GM23338 (cell line): ENCODE data around the gene ERC2. TPM values are rescaled to one million over a fixed set of nuclear protein-coding genes. Genes with fewer than 3 reads are reported as not detected.
A peak's percentile ranks its signal among the peaks of the same experiment; 100 is the strongest.

Source experiments
- ATAC-seq: fragments of 200-7000 bp; cut with Tn5 transposase; 3 replicates; pipeline ENCODE4 v1.9.1; 2020
- DNase-seq: peaks from one replicate; pipeline ENCODE4 v3.0.0-alpha.2; 2015; ENCODE audit warnings: low spot score
- H2AFZ ChIP-seq: fragments of 200-600 bp; sonication (generic); 2 replicates; pipeline ENCODE4 v1.8.0; 2016; ENCODE audit warnings: antibody characterized with exemption, mild to moderate bottlenecking, moderate library complexity
- H3F3A ChIP-seq: fragments of 200-600 bp; sonication (generic); replicated peaks from 2 replicates; pipeline ENCODE4 v1.8.0; 2017; ENCODE audit warnings: antibody characterized with exemption, mixed run types, low read depth
- H3K27ac ChIP-seq: fragments of 200-600 bp; sonication (generic); 2 replicates; pipeline ENCODE4 v1.6.1; 2016; ENCODE audit warnings: low read depth
- H3K27me3 ChIP-seq: fragments of 200-600 bp; sonication (generic); 2 replicates; pipeline ENCODE4 v1.8.0; 2016; ENCODE audit warnings: mild to moderate bottlenecking, mixed run types, moderate library complexity; ENCODE audit not compliant: insufficient read depth
- H3K36me3 ChIP-seq: fragments of 200-600 bp; sonication (generic); 2 replicates; pipeline ENCODE4 v1.8.0; 2016; ENCODE audit warnings: mild to moderate bottlenecking; ENCODE audit not compliant: insufficient read depth
- H3K4me1 ChIP-seq: fragments of 200-600 bp; sonication (generic); 2 replicates; pipeline ENCODE4 v1.8.0; 2016; ENCODE audit warnings: mild to moderate bottlenecking, moderate library complexity; ENCODE audit not compliant: insufficient read depth
- H3K4me2 ChIP-seq: fragments of 200-600 bp; sonication (generic); 2 replicates; pipeline ENCODE4 v1.7.1; 2017; ENCODE audit warnings: mixed run types
- H3K4me3 ChIP-seq: fragments of 200-600 bp; sonication (generic); 2 replicates; pipeline ENCODE4 v1.6.1; 2016; ENCODE audit warnings: mixed run types
- H3K79me2 ChIP-seq: fragments of 200-600 bp; sonication (generic); replicated peaks from 2 replicates; pipeline ENCODE4 v1.8.0; 2017; ENCODE audit warnings: mild to moderate bottlenecking; ENCODE audit not compliant: insufficient read depth
- H3K9me2 ChIP-seq: fragments of 200-600 bp; sonication (generic); 2 replicates; pipeline ENCODE4 v1.8.0; 2017; ENCODE audit not compliant: insufficient read depth
- H4K20me1 ChIP-seq: fragments of 200-600 bp; sonication (generic); replicated peaks from 2 replicates; pipeline ENCODE4 v1.8.0; 2017; ENCODE audit warnings: mild to moderate bottlenecking; ENCODE audit not compliant: insufficient read depth
- H3K27ac Mint-ChIP-seq: 2 replicates; pipeline ENCODE4 v1.8.0; 2020; ENCODE audit warnings: inconsistent platforms, mild to moderate bottlenecking, moderate library complexity, mixed read lengths
- H3K27me3 Mint-ChIP-seq: 3 replicates; pipeline ENCODE4 v1.8.0; 2022; ENCODE audit warnings: low read depth, mild to moderate bottlenecking, moderate library complexity, mixed read lengths, inconsistent platforms; ENCODE audit not compliant: insufficient read depth, poor library complexity
- H3K36me3 Mint-ChIP-seq: 3 replicates; pipeline ENCODE4 v1.8.0; 2021; ENCODE audit warnings: low read depth, mild to moderate bottlenecking, inconsistent platforms, moderate library complexity, mixed read lengths
- H3K4me1 Mint-ChIP-seq: 3 replicates; pipeline ENCODE4 v1.8.0; 2020; ENCODE audit warnings: mild to moderate bottlenecking, inconsistent platforms, mixed read lengths
- H3K4me3 Mint-ChIP-seq: 3 replicates; pipeline ENCODE4 v1.8.0; 2021; ENCODE audit warnings: moderate library complexity, mild to moderate bottlenecking, inconsistent platforms, mixed read lengths
- H3K9me3 Mint-ChIP-seq: 3 replicates; pipeline ENCODE4 v1.8.0; 2020; ENCODE audit warnings: moderate library complexity, mild to moderate bottlenecking, inconsistent platforms, mixed read lengths
- CREB1 ChIP-seq: fragments of 250-450 bp; sonication (Bioruptor Pico); IDR thresholded peaks from 2 replicates; pipeline ENCODE4 v1.5.0; 2020; ENCODE audit warnings: low read depth, mild to moderate bottlenecking, moderate library complexity
- CTCF ChIP-seq, 2 experiments: fragments of 200-600 bp in 1 of 2; sonication (generic) in 1 of 2; conservative IDR thresholded peaks; 2 replicates each; pipeline versions ENCODE4 v1.5.1 to v1.6.1; 2016 to 2017; ENCODE audit warnings: antibody characterized with exemption in 2 of 2, low read depth in 2 of 2, mild to moderate bottlenecking in 2 of 2, moderate library complexity in 1 of 2
- EZH2phosphoT487 ChIP-seq: fragments of 200-600 bp; sonication (generic); IDR thresholded peaks from one replicate; pipeline ENCODE4 v1.8.1; 2018; ENCODE audit warnings: antibody characterized with exemption; ENCODE audit not compliant: unreplicated experiment
- JUNB ChIP-seq: IDR thresholded peaks from one replicate; pipeline ENCODE4 v1.6.1; 2016; ENCODE audit warnings: antibody characterized with exemption; ENCODE audit not compliant: unreplicated experiment
- NANOG ChIP-seq: IDR thresholded peaks from 2 replicates; pipeline ENCODE4 v1.6.1; 2016; ENCODE audit warnings: antibody characterized with exemption, borderline replicate concordance
- POLR2AphosphoS5 ChIP-seq: IDR thresholded peaks from 2 replicates; pipeline ENCODE4 v1.6.1; 2016; ENCODE audit warnings: antibody characterized with exemption, low read depth
- REST ChIP-seq: IDR thresholded peaks from one replicate; pipeline ENCODE4 v1.6.1; 2018; ENCODE audit warnings: antibody characterized with exemption; ENCODE audit not compliant: unreplicated experiment
- STAT1 ChIP-seq: IDR thresholded peaks from one replicate; pipeline ENCODE4 v1.6.1; 2016; ENCODE audit warnings: antibody characterized with exemption; ENCODE audit not compliant: unreplicated experiment
- ZNF114 ChIP-seq: fragments of 250-450 bp; sonication (Bioruptor Pico); IDR thresholded peaks from 2 replicates; pipeline ENCODE4 v1.5.0; 2020; ENCODE audit warnings: mild to moderate bottlenecking, moderate library complexity
- ZNF331 ChIP-seq: fragments of 250-450 bp; sonication (Bioruptor Pico); IDR thresholded peaks from 2 replicates; pipeline ENCODE4 v1.5.0; 2020; ENCODE audit warnings: low read depth, mild to moderate bottlenecking, moderate library complexity
- ZNF462 ChIP-seq: fragments of 250-450 bp; sonication (Bioruptor Pico); IDR thresholded peaks from 2 replicates; pipeline ENCODE4 v1.5.0; 2020; ENCODE audit warnings: mild to moderate bottlenecking, moderate library complexity
- polyA plus RNA-seq: library from polyadenylated mRNA; unstranded; fragments of >200 nt; fragmentation: Nextera tagmentation; extraction: Ambion mirVana; gene quantifications from 2 replicates; pipeline ENCODE4 v1.2.1, GENCODE V29; 2016
- total RNA-seq: library from RNA; depleted of rRNA; stranded (reverse); fragments of >200 nt; shearing (Covaris generic); gene quantifications from 2 replicates; pipeline ENCODE4 v1.2.3, GENCODE V29; 2014
- TF ChIP-seq, protein P1 (sequence below): IDR thresholded peaks from 2 replicates; pipeline ENCODE4 v1.6.1; 2016; ENCODE audit warnings: antibody characterized with exemption

Gene ERC2
- total and polyA plus RNA-seq, 2 experiments from 2014 or later: 11.8 to 13.7 TPM

DNA sequence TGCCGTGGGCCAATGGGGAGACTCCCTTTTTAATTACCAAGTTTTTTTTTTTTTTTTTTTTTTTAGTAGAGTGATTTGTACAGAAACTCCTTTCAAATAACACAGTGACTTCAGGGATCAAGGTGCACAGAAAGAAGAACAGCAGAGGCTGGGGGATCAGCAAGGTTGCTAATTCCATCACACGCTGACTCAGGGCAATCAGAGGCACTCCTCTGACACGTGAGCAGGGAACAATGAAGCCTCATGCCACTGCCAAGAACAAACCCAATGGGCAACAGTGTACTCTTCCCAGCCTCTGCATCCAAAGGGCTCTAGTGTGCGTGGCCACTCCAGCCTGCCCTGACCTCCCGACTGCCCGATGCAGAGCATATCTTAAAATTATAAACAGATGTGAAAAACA is 794.5 kb downstream of the ERC2 start:
- Mint-ChIP-seq H3K9me3 (no peaks in the 10 kb centered on the region), H3K4me3 (no peak overlapping the region), H3K4me1 (peaks cover 5% of the 10 kb centered on the region), H3K27ac (no peak overlapping the region), H3K36me3 (no peaks in the 10 kb centered on the region), H3K27me3 (no peaks in the 10 kb centered on the region)
- no peak for TF ChIP-seq NANOG
- TF ChIP-seq STAT1: no peak
- no peak for TF ChIP-seq REST
- no peak for TF ChIP-seq CTCF (conservative IDR thresholded peaks at IDR 0.05; ENCODE audit: low read depth in 2 of 2)
- no peak for TF ChIP-seq EZH2phosphoT487
- no peak for TF ChIP-seq JUNB
- no peak for TF ChIP-seq ZNF331 (CRISPR knock-in tag)
- TF ChIP-seq, protein P1, sequence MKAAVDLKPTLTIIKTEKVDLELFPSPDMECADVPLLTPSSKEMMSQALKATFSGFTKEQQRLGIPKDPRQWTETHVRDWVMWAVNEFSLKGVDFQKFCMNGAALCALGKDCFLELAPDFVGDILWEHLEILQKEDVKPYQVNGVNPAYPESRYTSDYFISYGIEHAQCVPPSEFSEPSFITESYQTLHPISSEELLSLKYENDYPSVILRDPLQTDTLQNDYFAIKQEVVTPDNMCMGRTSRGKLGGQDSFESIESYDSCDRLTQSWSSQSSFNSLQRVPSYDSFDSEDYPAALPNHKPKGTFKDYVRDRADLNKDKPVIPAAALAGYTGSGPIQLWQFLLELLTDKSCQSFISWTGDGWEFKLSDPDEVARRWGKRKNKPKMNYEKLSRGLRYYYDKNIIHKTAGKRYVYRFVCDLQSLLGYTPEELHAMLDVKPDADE: no peak
- TF ChIP-seq ZNF462 (CRISPR knock-in tag): no peak
- TF ChIP-seq POLR2AphosphoS5: no peak
- no peak for TF ChIP-seq CREB1 (CRISPR knock-in tag)
- TF ChIP-seq ZNF114 (CRISPR knock-in tag): no peak
- H3K79me2 ChIP-seq: no peaks in the 10 kb centered on the region
- no peaks in the 10 kb centered on the region for H3K36me3 ChIP-seq
- no peak overlapping the region for H3K4me2 ChIP-seq
- no peak overlapping the region for H3K27ac ChIP-seq
- no peaks in the 10 kb centered on the region for H4K20me1 ChIP-seq
- H3K4me1 ChIP-seq: no peaks in the 10 kb centered on the region; the same call in 1 of the 2 replicates
- H3K9me2 ChIP-seq: peaks cover 17% of the 10 kb centered on the region
- ATAC-seq (peak; percentile 64), DNase-seq (no peak)
- H2AFZ ChIP-seq: no peak overlapping the region
- no peak overlapping the region for H3K4me3 ChIP-seq
- no peaks in the 10 kb centered on the region for H3F3A ChIP-seq
- no peaks in the 10 kb centered on the region for H3K27me3 ChIP-seq
